ENCODE results near the gene EFEMP2. TPM values are rescaled to one million over a fixed set of nuclear protein-coding genes. Genes with fewer than 3 reads are reported as not detected.

Gene EFEMP2
- total and polyA plus RNA-seq, 10 of the 15 experiments (the other 5 are each of a cell fraction or from before 2014, with no cell fraction given) = 0.24 to 13.2 (median 1.3) TPM; not detected in 1

- TF ChIP-seq NKRF (conservative IDR thresholded peaks at IDR 0.05) (peak; percentile 88), CBFB (IDR thresholded peaks at IDR 0.05; ENCODE audit: low read depth) (peak; percentile 93), TCF12 (IDR thresholded peaks at IDR 0.05; ENCODE audit: low read depth, low read length) (peak; percentile 79; the same call in 1 of the 2 replicates), KAT2A (conservative IDR thresholded peaks at IDR 0.05; ENCODE audit: control insufficient read depth, low read depth, low read length) (no peak), CREB1 (IDR thresholded peaks at IDR 0.05; ENCODE audit: low read depth) (no peak), SMC3 (IDR thresholded peaks at IDR 0.05; ENCODE audit: borderline replicate concordance, low read length) (no peak), RAD21 (IDR thresholded peaks at IDR 0.05; ENCODE audit: insufficient read depth, low read depth, low read length) (no peak), ZBTB11 (CRISPR knock-in tag; IDR thresholded peaks at IDR 0.05) (peak; percentile 62), SIX5 (IDR thresholded peaks at IDR 0.05; ENCODE audit: low read depth, low read length, severe bottlenecking) (peak; percentile 95), GABPA (IDR thresholded peaks at IDR 0.05; ENCODE audit: low read depth) (no peak), ZNF384 (IDR thresholded peaks at IDR 0.05; ENCODE audit: borderline replicate concordance, low read depth, low read length) (no peak), NR2F1 (conservative IDR thresholded peaks at IDR 0.05) (peak; percentile 72), HDGF (IDR thresholded peaks at IDR 0.05) (peak; percentile 50; the same call in 1 of the 2 replicates), PML (IDR thresholded peaks at IDR 0.05; ENCODE audit: low read length) (no peak), CREM (IDR thresholded peaks at IDR 0.05; ENCODE audit: low read depth) (peak; percentile 91; the same call in 1 of the 2 replicates), USF1 (IDR thresholded peaks at IDR 0.05; ENCODE audit: borderline replicate concordance, extremely low read length, insufficient read depth, low read depth, low read length) (no peak), ZNF622 (IDR thresholded peaks at IDR 0.05) (no peak; the same call in 1 of the 2 replicates), SUPT20H (IDR thresholded peaks at IDR 0.05; ENCODE audit: borderline replicate concordance, control insufficient read depth, low read depth, low read length) (no peak), SMAD1 (IDR thresholded peaks at IDR 0.05; ENCODE audit: low read depth, partially characterized antibody) (no peak), ZNF207 (IDR thresholded peaks at IDR 0.05; ENCODE audit: borderline replicate concordance) (peak; percentile 84), MTA3 (IDR thresholded peaks at IDR 0.05; ENCODE audit: borderline replicate concordance, low read length) (no peak), RCOR1 (conservative IDR thresholded peaks at IDR 0.05; ENCODE audit: low read depth, low read length) (0 out of 2 replicates have a peak, but pooled peaks have one; percentile 80)
These were observed 14.5 kb downstream of the EFEMP2 start, which contains the start of gene CFL1 (continued) for GRCh38 chr11:65857853-65858680.

All from GM12878 (cell line).